MM.1S (cell line): ENCODE measurements around the gene L1CAM.

Source experiments
- CTCF ChIP-seq: fragments of 300-600 bp; sonication (generic); IDR thresholded peaks from 2 replicates; pipeline ENCODE4 v1.5.1; 2016; ENCODE audit warnings: antibody characterized with exemption, low read length, mixed read lengths
- EZH2 ChIP-seq: fragments of 300-600 bp; sonication (generic); optimal IDR thresholded peaks from 2 replicates; pipeline ENCODE3; 2017; ENCODE audit warnings: low read depth, mild to moderate bottlenecking, antibody characterized with exemption, low read length, mixed read lengths

GRCh38 chrX:153879741-153880439 lies 6.1 kb downstream of the L1CAM start:
- TF ChIP-seq CTCF (no peak), EZH2 (no peak)
